HG02981 (cell line): ENCODE measurements around the gene NFIB.

ENCODE experiments used
- ATAC-seq: cut with Tn5 transposase; IDR thresholded peaks from one replicate; pipeline ENCODE4 v1.9.1; 2021; ENCODE audit warnings: mild to moderate bottlenecking, moderate library complexity; ENCODE audit not compliant: unreplicated experiment

Gene NFIB

DNA sequence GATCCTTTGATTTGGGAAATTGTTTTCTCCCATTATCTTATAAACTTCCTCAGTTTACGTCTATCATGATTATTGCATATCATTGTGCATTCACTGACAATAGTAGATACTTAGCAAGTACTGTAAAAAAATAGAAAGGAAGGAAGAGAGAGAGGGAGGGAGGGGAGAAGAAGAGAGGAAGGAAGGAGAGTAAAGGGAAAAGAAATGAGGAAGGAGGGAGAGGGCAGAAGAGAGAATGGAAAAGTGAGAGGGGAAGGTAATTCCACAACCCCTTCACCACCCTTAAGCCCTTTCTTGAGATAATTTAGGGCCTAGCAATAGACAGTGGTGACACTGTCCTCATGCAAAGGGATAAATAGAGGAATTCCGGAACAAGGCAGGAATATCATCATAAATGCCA is 64.4 kb downstream of the NFIB start:
- ATAC-seq, result no peak

GRCh38 chr9:14248149-14248548 is 65.8 kb downstream of the NFIB start:
- no peak for ATAC-seq

- no peak for ATAC-seq
Measured at GRCh38 chr9:14247577-14247976, 66.4 kb downstream of the NFIB start.

- no peak for ATAC-seq
Measured at GRCh38 chr9:14246951-14247350, 67.0 kb downstream of the NFIB start.

DNA sequence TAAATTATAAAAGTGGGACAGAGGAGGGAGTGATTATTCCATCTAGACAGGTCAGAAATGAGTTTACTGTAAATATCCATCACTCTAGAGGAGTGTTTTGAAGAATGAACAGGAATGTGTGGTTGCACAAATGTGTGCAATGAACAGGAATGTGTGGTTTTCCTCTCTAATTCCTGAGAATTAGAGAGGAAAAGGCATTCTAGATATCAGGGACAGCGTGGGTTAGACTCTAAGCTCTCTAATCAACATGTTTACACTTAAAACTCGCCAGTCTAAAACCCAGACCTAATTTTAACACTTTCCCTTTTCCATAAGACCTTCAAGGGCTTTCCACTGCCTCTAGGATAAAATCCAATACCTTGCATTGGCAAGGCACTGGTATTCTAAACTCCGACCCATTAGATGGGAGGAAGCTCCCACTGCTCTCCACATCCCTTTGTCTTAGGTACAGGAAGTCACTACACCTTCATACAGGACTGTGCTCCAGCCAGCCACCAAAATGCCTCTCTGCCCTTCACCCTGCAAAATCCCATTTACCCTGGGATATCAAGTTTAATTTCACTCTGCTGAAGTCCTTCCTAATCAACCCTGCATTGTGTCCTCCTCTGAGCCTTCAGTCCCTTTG is 67.9 kb downstream of the NFIB start:
- no peak for ATAC-seq

DNA sequence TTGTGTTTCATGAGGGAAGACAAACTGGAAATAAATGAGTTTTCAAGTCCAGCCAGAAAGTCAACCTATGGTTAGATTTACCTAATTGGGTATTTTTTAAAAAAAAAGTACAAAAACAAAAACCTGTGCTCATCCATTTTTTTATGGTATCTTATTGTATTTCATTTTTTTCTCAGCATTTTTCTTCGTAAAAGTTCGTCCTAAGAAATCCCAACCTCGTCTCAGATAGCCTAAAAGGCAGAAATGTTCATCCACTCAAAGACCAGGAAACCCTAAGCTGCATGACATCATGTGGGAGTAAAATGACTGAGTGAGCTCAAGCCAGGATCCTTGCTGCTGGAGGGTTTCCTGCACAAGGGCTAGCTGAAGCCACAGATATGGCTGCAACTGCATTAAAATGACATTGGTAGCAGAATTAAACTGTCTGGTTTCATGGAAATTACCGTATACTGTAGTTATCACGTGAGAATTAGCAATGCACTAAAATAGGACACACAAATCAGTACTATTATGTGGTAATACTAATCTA is 70.4 kb downstream of the NFIB start:
- no peak for ATAC-seq

DNA sequence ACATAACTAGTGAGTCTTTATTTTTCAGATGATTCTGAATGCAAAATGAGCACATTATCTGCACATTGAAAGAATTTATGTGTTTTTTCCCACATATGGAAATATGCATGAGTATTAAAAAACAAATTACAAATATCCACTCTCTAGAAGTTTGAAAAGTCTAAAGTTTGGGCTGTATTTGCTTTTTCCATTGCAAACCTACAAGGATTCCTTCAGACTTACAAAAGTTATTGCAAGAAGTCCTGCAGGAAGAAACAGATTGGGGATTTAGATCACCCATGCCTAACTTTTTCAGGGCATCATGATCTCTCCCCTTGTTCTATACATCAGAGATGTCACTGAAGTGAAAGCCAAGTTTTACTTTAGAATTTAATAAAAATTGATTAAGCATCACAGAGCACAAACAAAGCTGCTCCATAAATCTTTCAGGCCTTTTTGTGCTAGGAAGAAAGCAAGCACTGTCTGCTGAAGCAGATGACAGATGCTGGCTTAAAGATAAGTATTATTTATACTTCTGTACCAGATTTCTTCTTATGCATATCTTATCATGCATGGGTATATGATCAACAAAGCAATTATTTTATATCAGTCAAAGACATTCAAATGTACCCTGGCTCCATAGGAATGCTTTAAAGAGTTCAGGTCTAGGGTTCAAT is 71.7 kb downstream of the NFIB start:
- ATAC-seq, result no peak

- no peak for ATAC-seq
Measured at GRCh38 chr9:14240537-14240936, 73.4 kb downstream of the NFIB start.

- no peak for ATAC-seq
Measured at GRCh38 chr9:14238518-14238917, 75.4 kb downstream of the NFIB start.

DNA sequence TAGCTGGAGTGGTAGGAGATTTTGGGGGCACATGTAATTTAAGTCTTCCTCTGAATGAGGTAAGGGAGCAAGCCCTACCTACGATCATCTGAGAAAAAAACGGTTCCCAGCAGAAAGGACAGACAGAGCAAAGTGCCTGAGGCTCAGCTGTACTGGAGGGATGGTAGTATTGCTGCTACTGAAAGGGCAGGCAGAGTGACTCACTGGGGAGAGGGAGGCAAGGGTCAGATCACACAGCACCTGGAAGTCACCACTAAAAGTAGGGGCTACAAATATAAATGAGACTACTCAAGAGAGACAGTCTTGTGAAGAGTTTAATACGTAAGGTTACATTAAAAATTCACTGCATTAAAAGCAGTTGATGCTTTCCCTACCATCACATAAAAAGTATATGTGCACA is 75.9 kb downstream of the NFIB start:
- ATAC-seq, result no peak

DNA sequence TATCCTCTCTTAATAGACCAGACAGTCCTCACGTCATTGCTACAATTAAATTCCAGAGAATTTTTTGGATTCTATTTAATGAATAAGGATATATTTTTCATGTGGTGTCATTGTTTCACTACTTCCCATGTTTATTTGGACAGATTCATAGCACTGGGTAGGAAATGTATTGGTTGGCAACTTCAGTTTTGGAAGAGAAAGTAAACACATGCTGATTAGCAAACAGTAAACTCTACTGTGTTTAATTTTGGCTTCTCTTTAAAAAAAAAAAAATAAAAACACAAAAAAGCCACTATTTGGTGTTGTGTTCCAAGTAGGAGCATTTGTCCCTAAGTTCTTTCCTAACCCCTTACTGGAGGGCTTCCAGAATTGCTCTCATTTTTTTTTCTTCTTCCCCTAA is 77.3 kb downstream of the NFIB start:
- ATAC-seq, result no peak

GRCh38 chr9:14232111-14232510 is 81.8 kb downstream of the NFIB start:
- no peak for ATAC-seq

- ATAC-seq, result no peak
Measured at GRCh38 chr9:14231196-14231990, 82.5 kb downstream of the NFIB start.

DNA sequence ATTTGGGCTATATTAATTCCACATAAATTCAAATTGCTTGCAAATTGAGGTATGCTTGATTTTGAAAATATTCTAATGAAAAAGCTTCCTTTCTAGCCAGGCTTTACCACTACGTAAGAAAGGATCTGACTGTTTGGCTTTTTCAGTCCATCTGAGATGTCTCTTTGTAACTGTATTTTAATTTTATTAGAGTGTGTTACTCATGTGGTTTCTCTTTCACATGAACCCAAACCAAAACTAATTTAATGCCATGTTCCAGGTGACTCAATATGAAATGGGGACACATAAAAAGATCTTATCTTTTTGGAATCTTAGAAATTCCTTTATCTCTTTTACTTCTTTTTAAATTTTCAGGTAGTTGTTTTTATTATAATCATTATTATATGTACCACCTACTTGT is 85.3 kb downstream of the NFIB start:
- no peak for ATAC-seq

GRCh38 chr9:14226855-14227532 is 86.9 kb downstream of the NFIB start:
- no peak for ATAC-seq

- no peak for ATAC-seq
Measured at GRCh38 chr9:14223081-14223480, 90.9 kb downstream of the NFIB start.

DNA sequence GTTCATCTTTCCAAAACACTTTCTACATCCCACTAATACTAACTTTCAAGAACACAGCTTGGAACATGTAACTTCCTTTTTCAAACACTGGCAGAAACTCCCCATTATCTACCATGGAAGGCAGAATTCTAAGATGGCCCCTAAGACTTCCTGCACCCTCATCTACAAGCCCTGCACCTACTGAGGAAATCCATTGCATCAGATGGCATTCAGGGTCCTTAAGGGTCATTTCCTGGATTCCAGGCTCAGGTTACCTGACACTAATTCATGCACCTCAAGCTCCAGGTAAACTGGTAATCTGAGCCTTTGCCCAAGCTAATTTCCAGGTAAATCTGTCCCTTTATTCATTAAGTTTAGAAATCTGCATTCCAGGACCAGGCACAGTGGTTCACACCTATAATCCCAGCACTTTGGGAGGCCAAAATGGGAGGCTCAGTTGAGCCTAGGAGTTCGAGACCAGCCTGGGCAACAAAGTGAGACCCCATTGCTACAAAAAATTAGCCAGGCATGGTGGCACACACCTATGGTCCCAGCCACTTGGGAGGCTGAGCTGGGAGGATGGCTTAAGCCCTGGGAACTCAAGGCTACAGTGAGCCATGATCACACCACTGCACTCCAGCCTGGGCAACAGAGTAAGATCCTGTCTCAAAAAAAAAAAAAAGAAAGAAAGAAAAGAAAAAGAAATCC is 91.6 kb downstream of the NFIB start:
- ATAC-seq, result no peak

DNA sequence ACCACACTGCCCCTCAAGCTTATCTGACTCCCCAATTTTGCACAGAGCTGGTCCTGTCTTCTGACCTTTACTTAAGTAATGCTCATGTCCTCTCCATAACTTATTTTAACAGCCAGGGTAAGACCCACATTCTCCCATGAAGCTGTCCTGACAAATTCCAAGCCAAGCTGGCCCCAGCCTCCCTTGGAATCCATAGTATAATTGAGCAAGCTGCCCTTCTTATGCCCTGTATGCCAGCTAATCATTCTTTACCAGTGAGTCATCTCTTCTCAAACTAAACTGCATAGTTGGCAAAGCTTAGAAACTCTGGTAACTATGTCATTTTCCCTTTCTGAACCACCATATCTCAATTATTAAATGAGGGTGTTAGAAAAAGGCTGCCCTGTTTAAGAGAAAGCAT is 92.4 kb downstream of the NFIB start:
- no peak for ATAC-seq

DNA sequence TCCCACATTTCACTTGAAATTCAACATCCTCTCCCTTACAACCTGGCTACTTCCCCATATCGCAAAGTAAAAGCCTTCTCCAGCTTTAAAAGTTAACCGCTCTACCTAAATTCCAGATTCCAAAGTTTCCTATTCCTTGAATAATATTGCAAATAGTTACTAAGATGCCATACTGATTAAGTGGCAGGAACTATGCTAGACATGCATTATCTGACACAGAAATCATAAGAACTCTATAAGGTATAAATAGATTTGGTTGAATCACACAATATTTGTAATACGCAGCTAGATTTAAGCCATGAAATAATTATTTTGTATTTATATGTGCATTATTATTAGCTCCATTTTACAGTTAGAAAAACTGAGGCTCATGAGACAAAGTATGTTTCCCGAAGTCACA is 92.8 kb downstream of the NFIB start:
- ATAC-seq, result no peak

DNA sequence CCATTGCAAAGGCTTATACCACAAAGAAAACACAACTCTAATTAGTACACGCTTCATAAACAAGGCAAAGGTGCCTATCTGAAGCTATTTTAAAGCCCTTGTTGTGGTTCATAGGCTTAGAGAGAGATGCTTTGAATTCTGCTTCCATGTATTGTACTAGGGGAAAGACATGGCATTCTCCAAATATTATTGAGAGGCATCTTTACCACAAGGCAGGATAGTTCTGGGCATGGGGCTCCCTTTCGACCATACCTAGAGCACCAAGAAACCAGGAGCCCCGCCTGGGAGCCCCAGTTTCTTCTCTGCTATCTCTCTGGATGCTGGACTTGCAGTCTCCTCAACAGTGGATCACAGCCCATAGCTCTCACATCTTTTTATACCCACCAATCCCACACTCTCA is 93.7 kb downstream of the NFIB start:
- ATAC-seq, result no peak

GRCh38 chr9:14219850-14220249 is 94.1 kb downstream of the NFIB start:
- ATAC-seq, result no peak
